Glomerular visceral epithelial cell (primary cell): ENCODE results near the gene LMX1B.

Source experiments
- DNase-seq: peaks from one replicate; pipeline ENCODE4 v3.0.0-alpha.2; 2016; ENCODE audit errors: extremely low spot score

The LMX1B gene

GRCh38 chr9:126676685-126677143, 63.0 kb downstream of the LMX1B start:
- DNase-seq: no peak

DNA sequence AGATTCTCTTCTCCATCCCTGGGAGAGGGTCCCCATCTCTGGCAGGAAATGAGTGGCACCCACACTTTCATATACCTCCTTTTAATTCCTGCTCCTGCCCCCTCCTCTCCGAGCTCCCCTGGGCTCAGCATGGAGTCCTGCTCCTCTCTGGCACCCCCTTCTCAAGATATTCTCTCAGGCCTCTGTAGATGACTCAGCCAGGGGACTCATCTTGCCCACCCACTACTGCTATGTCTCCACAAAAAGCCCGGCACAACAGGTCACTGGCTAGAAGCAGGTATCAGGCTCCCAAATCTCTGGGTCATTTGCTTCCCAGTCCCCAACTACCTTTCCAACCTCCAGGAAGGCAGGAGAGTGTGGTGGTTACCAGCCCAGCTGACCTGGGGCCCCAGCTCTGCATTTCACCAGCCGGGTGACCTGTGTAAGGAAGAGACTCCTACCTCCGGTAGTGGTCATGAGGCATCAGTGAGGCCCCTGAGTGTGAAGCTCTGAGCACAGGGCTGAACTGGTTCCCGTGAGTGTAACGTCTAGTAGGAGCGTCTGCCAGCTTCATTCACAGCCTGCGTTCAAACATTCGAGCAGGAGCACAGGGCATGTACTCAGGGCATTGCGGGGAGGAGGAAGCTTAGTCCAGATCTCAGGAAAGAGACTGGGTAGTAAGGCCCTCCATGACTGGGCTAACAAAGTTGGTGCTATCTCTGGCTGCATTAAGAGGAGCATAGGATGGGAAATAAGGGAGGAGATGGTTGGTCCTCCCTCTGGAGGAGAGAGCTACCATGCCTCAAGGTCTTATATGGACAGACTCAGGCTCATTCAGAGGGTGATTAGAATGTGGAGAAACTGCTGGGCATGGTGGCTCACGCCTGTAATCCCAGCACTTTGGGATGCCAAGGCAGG, 63.7 kb downstream of the LMX1B start:
- DNase-seq: no peak

GRCh38 chr9:126678989-126679388, 65.3 kb downstream of the LMX1B start:
- DNase-seq: no peak

DNA sequence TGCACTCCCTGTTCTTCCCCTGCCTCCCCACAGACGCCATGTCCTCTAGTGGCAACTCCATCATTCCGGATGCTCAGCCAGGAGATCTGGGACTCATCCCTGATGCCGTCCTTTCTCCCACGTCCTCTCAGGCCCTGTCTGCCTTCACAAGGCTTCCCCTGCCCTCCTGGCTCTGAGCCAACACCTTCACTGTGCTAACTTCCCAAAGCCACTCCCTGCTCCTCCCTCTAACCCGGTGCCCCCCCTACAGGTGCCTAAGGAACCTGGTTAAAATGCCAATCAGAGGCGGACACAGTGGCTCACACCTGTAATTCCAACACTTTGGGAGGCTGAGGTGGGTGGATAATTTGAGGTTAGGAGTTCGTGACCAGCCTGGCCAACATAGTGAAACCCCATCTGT, 67.6 kb downstream of the LMX1B start:
- no peak for DNase-seq

- no peak for DNase-seq
Measured at GRCh38 chr9:126682113-126682810, 68.5 kb downstream of the LMX1B start.

GRCh38 chr9:126682928-126683697, 69.4 kb downstream of the LMX1B start:
- no peak for DNase-seq

- no peak for DNase-seq
Measured at GRCh38 chr9:126683698-126684044, 69.9 kb downstream of the LMX1B start.

DNA sequence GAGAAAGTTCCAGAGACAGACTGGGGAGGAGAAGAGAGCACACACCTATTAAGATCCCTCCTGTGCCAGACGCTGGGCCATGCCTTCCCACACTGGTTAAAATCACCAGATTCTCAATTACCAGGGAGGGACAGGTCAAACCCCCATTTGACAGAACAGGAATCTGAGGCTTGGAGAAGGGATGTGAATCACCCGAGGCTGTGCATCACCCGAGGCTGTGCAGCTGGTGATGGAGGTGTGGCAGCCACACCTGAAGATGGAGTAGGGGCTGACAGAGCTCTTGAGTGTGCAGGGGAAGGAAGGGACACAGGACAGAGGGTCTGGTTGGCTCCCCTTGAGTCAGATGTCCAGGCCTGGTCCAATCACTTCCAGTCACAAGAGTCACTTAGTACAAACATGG, 70.6 kb downstream of the LMX1B start:
- DNase-seq: no peak

DNA sequence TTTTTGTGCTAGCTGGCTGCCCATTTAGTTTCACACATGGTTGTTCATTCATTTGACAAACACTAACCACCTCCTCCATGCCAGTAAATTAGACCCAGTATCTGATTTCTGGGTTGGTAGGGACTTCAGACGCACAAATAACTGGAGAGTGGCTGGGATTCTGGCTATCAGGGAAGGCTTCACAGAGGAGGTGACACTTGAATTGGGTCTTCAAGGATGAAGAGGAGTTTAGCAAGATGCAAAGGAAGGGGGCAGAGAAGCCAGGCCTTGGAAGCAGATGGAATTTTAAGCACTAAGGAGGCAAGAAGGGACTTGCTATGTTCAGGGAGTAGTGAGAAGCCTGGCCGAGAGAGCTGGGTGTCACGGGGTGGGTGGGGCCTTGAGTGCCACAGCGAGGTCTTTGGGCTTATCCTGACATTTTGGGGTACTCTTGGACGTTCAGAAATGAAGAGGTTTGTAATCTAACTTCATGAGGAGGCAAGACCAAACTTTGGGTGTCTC, 71.3 kb downstream of the LMX1B start:
- no peak for DNase-seq

DNA sequence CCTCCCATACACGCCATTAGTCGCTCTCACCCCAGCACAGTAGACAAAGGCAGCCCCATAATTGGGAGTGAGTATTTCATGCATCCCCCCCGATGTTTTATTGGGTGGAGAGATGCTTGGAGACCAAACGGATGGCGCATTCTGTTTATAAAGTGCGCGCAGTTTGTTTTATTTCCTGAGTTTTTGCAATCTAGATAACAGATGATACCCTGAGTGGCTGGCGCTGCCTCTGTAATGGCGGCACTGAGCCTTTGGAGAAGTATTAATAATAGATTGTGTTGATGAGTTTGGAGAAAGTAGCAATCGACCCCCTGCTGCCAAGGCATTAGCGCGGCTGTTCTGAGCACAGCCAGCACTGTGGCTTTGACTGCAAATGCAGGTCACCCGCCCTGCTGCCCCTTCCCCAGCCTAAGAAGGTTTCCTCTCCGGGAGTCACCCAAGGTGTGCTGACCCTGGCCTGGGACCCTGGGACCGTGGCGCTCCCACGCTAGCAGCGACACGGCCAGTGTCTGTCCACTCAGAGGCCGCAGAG, 74.3 kb downstream of the LMX1B start:
- DNase-seq: no peak

GRCh38 chr9:126688617-126689016, 74.9 kb downstream of the LMX1B start:
- no peak for DNase-seq

- no peak for DNase-seq
Measured at GRCh38 chr9:126689027-126689825, 75.5 kb downstream of the LMX1B start.

DNA sequence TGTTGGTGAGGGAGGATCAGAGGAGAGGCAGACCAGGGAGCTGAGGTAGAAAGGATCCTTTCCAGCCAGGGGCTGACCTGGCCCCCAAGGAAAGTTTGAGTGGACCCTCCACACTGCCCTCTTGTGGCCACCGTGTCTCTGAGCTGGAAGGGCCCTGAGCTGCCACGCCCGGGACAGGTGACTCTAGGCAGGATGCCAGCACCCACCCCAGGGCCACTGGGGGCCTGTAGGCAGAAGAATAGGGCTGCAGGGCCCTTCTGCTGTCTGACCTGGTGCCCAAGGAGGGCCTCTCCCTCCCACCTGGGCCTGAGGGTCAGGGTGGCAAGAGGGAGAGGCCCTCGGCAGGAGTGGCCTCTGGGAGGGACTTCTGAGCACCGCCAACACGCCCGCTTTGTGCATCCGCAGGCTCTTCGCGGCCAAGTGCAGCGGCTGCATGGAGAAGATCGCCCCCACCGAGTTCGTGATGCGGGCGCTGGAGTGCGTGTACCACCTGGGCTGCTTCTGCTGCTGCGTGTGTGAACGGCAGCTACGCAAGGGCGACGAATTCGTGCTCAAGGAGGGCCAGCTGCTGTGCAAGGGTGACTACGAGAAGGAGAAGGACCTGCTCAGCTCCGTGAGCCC, 76.8 kb downstream of the LMX1B start:
- peak; percentile 31 for DNase-seq

DNA sequence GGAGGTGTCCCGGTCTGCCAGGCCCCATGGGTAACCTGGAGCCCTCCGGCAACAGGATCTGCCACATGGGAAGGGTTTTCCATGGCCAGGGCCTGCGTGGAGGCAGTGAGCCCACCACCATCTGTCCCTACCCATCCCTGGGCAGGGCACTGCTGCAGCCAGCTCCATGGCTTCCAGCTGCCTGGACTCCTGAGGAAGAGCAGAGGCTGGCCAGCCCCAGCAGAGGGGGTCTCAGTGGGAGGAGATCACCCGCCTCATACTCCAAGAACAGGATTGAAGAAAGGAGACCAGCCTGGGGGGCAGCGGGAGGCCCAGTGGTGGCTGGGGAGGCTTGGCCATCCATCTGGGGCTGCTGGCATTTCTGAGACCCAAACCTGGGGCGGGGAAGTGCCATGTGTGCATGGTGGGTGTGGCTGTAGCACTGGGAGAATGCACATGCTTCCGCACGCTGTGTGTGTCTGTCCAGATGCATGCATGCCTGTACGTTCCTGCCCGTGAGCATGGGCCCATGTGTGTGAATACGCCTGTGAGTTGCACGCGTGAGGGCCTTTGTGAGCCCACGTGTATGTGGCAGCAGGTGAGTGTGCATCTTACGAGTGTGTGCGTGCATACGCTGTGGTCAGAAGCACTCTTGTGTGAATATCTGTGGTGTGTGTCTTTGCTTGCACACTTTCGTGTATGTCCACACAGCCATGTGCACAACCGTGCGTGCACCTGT, 78.5 kb downstream of the LMX1B start:
- DNase-seq: no peak

DNA sequence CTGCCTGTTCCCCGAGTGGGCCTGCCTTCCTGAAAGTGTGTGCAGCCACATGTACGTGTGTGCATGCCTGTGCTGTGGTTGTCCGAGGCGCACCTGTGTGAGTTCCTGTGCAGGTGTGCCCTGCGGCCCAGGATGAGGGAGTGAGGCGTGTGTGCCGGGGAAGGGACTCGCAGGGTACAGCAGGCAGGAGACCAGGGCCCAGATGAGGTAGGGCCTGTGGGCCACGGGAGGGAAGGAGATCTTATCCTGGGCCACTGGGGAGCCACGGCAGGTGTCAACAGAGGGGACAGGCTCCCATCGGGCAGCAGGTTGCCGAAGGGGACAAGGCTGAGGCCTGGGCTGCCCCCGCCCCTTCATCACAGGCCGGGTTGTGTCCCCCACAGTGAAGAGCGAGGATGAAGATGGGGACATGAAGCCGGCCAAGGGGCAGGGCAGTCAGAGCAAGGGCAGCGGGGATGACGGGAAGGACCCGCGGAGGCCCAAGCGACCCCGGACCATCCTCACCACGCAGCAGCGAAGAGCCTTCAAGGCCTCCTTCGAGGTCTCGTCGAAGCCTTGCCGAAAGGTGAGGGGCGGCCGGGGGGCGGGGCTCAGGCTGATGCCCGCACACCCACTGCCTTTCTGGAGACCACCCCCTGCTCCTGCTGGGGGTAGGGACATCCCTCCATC, 79.2 kb downstream of the LMX1B start:
- DNase-seq: no peak

- DNase-seq: no peak
Measured at GRCh38 chr9:126693428-126693944, 79.8 kb downstream of the LMX1B start.

GRCh38 chr9:126694206-126695081, 80.7 kb downstream of the LMX1B start:
- DNase-seq: no peak

DNA sequence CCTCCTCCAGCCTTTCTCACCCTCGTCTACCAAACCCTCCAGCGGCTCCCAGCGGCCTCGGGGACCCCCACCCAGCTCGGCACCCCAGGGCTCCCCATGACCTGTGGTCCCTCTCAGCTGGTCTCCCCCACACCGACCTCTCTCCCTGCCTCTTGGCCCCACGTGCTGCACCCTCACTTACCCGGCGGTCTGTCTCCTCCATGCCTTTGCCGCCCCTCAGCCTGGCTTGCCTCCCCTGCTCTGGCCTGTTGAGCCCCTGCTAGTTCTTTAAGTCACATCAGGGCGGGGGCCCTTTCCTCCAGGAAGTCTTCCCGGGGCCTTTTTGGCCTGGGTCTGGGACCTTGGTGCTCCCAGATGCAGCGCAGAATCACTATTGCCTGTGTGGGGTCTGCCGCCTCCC, 81.5 kb downstream of the LMX1B start:
- DNase-seq: no peak
